Keratinocyte (primary cell): Measurements from ENCODE around the gene MGP.

ENCODE experiments used
- CTCF ChIP-seq, 3 experiments: IDR thresholded peaks in 1 of 3; conservative IDR thresholded peaks in 1 of 3; optimal IDR thresholded peaks in 1 of 3; 2 replicates in 2 of 3; 3 replicates in 1 of 3; pipeline versions ENCODE3 to v1.5.1; 2011; ENCODE audit warnings: low read length in 3 of 3, mild to moderate bottlenecking in 3 of 3, moderate library complexity in 2 of 3, control low read depth in 1 of 3, inconsistent platforms in 1 of 3; ENCODE audit not compliant: insufficient read depth in 2 of 3; ENCODE audit errors: extremely low read depth in 1 of 3
- EZH2 ChIP-seq: IDR thresholded peaks from one replicate; pipeline ENCODE4 v1.6.1; 2012; ENCODE audit warnings: inconsistent platforms, mild to moderate bottlenecking, low read length, moderate library complexity

- TF ChIP-seq CTCF (optimal IDR thresholded peaks at IDR 0.05 in 1 of 3, IDR thresholded peaks at IDR 0.05 in 1 of 3, conservative IDR thresholded peaks at IDR 0.05 in 1 of 3; ENCODE audit: extremely low read depth in 1 of 3, insufficient read depth in 2 of 3, low read length in 3 of 3) (no peak), EZH2 (no peak)
Measured at GRCh38 chr12:14913381-14913781, 27.7 kb upstream of the MGP start.
